ENCODE measurements around the gene TSC1. TPM values are rescaled to one million over a fixed set of nuclear protein-coding genes. Genes with fewer than 3 reads are reported as not detected.

TSC1 gene
- total RNA-seq, 4 donors from 2014 or later, result 52.7 to 114 (median 66.7) TPM

GRCh38 chr9:132939169-132939568, 5.2 kb downstream of the TSC1 start:
- Histone ChIP-seq H3K36me3 (no peaks in the 10 kb centered on the region), H3K27me3 (no peaks in the 10 kb centered on the region), H3K27ac (no peak overlapping the region), H3K9me3 (no peaks in the 10 kb centered on the region), H3K4me3 (replicated peaks in 1 of 3) (no peak overlapping the region), H3K4me1 (peaks cover 8 to 16% of the 10 kb centered on the region in 2 donors)
- intact Hi-C loops (cut with DNase I), result no loop called here
- 58 to 62% methylated on average over 1 of the region's 1 CpG for WGBS, 2 donors
- DNase-seq, result no peak
- TF ChIP-seq CTCF (IDR thresholded peaks at IDR 0.05) (no peak), POLR2A (IDR thresholded peaks at IDR 0.05) (no peak)

GRCh38 chr9:132937463-132937901, 6.9 kb downstream of the TSC1 start:
- no peaks in the 10 kb centered on the region for H3K27me3 ChIP-seq

GRCh38 chr9:132935026-132935425, 9.4 kb downstream of the TSC1 start:
- Histone ChIP-seq H3K4me1 (no peaks in the 10 kb centered on the region), H3K27ac (no peak overlapping the region), H3K9me3 (no peaks in the 10 kb centered on the region), H3K27me3 (no peaks in the 10 kb centered on the region), H3K4me3 (replicated peaks in 1 of 3) (no peak overlapping the region), H3K36me3 (no peaks in the 10 kb centered on the region)
- TF ChIP-seq POLR2A (IDR thresholded peaks at IDR 0.05) (no peak), CTCF (IDR thresholded peaks at IDR 0.05) (no peak)
- DNase-seq, result no peak
- WGBS, 2 donors, result 90 to 95% methylated on average over 6 of the region's 6 CpGs
- intact Hi-C loops (cut with DNase I), result no loop called here

More at GRCh38 chr9:132937463-132937901, 6.9 kb downstream of the TSC1 start:
- intact Hi-C loops (cut with DNase I), result no loop called here
- no peak overlapping the region for H3K4me3 ChIP-seq (replicated peaks in 1 of 3)
- H3K4me1 ChIP-seq, result peaks cover 0 to 3% of the 10 kb centered on the region in 2 donors
- no peak for DNase-seq
- H3K27ac ChIP-seq, result no peak overlapping the region
- TF ChIP-seq POLR2A (IDR thresholded peaks at IDR 0.05), result no peak
- no peak for TF ChIP-seq CTCF (IDR thresholded peaks at IDR 0.05)
- no peaks in the 10 kb centered on the region for H3K9me3 ChIP-seq
- H3K36me3 ChIP-seq, result no peaks in the 10 kb centered on the region
- 92 to 95% methylated on average over 7 of the region's 7 CpGs for WGBS, 2 donors

GRCh38 chr9:132931178-132931735, 13.2 kb downstream of the TSC1 start:
- no peaks in the 10 kb centered on the region for H3K4me1 ChIP-seq
- H3K36me3 ChIP-seq, result peaks cover 12 to 16% of the 10 kb centered on the region in 2 donors
- TF ChIP-seq CTCF (IDR thresholded peaks at IDR 0.05), result no peak
- TF ChIP-seq POLR2A (IDR thresholded peaks at IDR 0.05), result no peak
- intact Hi-C loops (cut with DNase I), result no loop called here
- no peak overlapping the region for H3K27ac ChIP-seq
- H3K27me3 ChIP-seq, result no peaks in the 10 kb centered on the region
- H3K9me3 ChIP-seq, result no peaks in the 10 kb centered on the region
- DNase-seq, result no peak
- no peak overlapping the region for H3K4me3 ChIP-seq (replicated peaks in 1 of 3)
- 94 to 95% methylated on average over 9 of the region's 9 CpGs for WGBS, 2 donors

- H3K27ac ChIP-seq, result no peak overlapping the region
- intact Hi-C loops (cut with DNase I), result no loop called here
- H3K36me3 ChIP-seq, result peaks cover 35 to 36% of the 10 kb centered on the region in 2 donors
- H3K4me1 ChIP-seq, result no peaks in the 10 kb centered on the region
- no peak for DNase-seq
- no peak overlapping the region for H3K4me3 ChIP-seq (replicated peaks in 1 of 3)
- WGBS, 2 donors, result 89 to 90% methylated on average over 7 of the region's 7 CpGs
- no peak for TF ChIP-seq POLR2A (IDR thresholded peaks at IDR 0.05)
- no peak for TF ChIP-seq CTCF (IDR thresholded peaks at IDR 0.05)
- no peaks in the 10 kb centered on the region for H3K9me3 ChIP-seq
- H3K27me3 ChIP-seq, result no peaks in the 10 kb centered on the region
Observed at GRCh38 chr9:132927704-132928103, 16.7 kb downstream of the TSC1 start.

All from thyroid gland (tissue), 4 donors.